Fibroblast of the conjunctiva (primary cell): ENCODE measurements around the gene NAA10.
"Not testable (repeated sequence)": the region's sequence is repeated elsewhere in the genome, so short reads cannot be mapped to it uniquely, and the experiment has no call there.

Experiments
- DNase-seq: peaks from one replicate; pipeline ENCODE4 v3.0.0-alpha.2; 2010; ENCODE audit warnings: low read depth

Gene NAA10

DNA sequence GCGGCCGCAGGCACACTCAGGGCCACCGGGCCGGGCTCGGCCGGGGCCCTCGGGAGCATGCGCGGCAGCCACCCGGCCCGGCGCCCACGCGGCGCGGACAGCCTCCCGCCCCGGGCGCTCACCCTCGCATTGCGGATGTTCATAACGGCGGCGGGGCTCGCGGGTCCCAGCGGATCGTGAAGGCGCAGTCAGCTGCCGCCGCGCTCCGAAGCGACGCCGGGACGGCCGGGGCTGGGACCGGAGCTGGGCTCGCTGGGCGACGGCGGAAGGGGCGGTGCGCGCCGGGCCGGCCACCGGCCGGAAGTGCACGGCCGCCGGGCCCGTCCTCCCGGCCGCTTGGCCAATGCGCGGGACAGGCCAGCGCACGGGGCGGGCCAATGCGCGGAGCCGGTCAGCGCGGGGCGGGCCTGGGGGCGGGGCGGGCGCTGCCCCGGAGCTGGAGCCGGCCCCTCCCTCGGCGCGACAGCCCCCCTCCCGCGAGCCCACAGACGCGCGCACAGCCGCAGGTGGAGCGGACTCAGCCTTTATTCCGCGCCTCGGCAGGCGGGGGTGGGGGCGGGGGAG lies at the start of gene NAA10:
NAA10 (minus strand) TSS at position 276 of the 564 bp plus-strand sequence; CDS start at position 143, 133 bp downstream.
- DNase-seq, result peak; percentile 36

DNA sequence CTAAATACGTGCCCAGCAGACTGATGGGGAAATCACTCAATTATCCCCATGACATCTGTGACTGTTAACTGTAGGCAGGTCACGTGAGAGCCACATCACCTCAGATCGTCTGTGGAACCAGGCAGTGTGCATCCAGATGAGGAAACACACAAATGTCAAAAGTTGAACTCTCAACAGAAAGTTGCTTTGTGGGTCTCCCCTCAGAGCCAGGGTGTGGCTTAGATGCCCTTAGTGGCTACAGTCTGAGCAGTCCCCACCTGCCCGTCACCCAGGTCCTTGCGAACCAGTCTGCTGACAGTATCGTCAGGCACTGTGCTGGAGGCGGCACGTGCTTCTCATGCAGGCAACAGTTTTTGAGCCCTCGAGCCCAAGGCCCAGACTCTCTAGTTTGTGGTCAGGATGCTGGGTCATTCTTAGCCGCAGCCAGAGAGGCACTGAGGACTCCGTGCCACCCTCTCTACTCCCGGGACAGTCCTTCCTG lies 48.5 kb upstream of the NAA10 start:
- no peak for DNase-seq

DNA sequence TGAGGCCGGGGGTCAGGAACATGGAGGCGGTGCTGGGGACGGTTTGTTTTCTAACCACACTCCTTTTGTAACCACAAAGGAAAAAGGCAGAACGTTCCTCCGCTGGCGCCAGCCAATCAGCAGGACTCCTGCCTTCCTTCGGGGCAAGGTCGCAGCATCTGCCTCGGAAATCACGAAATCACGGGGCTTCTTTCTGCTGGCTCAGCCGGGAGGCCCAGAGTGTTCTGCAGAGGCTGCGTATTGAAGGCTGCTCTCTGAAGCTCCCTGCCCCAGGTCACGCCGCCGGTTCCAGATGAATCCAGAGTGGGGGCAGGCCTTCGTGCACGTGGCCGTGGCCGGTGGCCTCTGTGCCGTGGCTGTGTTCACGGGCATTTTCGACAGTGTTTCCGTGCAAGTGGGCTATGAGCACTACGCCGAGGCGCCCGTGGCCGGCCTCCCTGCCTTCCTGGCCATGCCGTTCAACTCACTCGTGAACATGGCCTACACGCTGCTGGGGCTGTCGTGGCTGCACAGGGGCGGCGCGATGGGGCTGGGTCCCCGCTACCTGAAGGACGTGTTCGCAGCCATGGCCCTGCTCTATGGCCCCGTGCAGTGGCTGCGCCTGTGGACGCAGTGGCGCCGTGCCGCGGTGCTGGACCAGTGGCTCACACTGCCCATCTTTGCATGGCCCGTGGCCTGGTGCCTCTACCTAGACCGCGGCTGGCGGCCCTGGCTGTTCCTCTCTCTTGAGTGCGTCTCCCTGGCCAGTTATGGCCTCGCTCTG lies 47.1 kb upstream of the NAA10 start:
- DNase-seq, result no peak

DNA sequence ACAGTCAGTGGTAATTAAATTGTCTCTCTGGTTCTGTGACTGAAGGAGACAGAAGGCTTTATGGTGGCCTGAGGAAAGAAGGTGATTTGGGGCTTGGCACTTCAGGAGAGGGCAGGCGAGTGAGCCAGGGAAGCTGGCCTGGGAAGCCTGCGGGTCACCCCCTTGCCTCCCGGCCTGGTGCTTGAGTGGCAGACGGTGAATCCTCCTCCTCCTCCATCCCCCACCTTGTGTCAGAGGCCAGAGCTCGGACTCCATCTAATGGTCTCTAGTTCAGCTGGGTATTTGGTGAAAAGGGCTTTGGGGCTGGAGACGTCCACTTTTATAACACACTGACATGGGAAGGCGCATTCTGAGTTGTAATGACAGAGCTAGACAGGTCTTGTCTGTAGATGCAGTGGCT lies 46.4 kb upstream of the NAA10 start:
- no peak for DNase-seq

DNA sequence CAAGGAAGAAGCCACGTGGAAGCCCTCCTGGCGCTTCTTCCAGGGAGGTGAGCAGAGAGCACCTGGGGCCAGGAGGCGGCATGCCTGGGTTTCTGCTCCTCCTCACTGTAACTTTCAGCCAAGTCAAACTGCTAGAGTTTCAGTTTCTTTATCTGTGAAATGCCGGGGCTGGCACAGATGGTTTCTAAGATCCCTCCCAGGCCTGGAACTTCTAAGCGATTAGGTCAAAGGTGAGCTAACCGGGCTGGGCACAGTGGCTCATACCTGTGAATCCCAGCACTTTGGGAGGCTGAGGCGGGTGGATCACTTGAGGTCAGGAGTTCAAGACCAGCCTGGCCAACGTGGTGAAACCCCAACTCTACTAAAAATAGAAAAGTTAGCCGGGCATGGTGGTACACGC lies 45.6 kb upstream of the NAA10 start:
- DNase-seq, result not testable (repeated sequence)

DNA sequence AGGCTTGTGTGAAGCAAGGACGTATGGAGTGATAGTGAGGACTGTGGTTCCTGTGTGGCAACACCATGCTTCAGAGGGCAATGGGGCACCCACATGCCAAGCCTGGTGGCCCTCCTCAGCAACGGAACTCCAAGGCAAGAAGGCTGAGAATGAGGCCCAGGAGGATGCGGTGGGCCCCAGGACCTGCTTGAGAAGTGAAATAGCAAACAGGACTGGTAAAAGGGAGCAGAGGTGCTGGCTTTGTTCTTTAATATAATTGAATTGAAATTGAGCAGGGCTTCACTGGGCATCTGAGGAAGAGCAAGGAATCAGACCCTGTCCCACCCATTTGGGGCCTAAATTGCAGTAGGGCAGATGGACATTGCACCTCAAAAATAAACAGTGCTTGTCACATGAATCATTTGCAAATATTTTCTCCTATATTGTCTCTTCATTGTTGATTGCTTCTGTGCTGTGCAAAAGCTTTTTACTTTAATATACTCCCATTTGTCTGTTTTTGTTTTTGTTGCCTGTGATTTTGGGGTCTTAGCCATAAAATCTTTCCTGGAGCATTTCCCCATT lies 40.0 kb upstream of the NAA10 start:
- DNase-seq, result no peak

DNA sequence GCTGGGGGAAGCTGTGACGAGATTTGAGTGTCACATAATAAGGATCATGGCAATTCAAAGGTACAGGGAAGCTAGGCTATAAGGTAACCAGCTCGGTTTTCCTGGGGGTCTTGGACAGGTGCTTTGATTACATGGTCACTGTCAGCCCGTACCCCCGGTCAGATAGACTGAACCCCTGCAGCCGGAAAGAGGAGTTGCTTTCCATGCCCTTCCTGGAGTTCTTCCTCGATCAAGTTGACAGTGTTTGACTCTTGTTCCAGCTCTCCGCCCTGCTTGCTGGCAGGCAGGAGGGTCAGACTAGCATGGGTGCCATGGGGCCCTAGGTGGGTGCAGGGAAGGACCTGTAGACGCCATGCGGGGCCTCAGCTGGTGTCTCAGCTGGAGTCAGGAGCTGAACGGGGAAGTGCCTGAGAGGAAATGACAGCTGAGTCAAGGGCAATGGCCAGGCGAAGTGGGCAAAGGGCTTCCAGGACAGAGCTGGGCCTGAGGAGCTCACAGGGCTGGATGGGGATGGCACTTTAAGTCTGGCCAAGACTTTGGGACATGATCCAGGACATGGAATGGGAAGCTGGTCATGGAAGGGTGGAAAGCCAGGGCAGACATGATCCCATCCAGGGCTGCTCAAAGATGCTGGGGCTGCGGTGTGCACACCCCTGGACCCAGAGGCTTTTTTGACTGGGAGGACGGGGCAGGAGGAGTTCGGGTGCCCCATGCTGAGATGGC lies 39.3 kb upstream of the NAA10 start:
- DNase-seq, result no peak

DNA sequence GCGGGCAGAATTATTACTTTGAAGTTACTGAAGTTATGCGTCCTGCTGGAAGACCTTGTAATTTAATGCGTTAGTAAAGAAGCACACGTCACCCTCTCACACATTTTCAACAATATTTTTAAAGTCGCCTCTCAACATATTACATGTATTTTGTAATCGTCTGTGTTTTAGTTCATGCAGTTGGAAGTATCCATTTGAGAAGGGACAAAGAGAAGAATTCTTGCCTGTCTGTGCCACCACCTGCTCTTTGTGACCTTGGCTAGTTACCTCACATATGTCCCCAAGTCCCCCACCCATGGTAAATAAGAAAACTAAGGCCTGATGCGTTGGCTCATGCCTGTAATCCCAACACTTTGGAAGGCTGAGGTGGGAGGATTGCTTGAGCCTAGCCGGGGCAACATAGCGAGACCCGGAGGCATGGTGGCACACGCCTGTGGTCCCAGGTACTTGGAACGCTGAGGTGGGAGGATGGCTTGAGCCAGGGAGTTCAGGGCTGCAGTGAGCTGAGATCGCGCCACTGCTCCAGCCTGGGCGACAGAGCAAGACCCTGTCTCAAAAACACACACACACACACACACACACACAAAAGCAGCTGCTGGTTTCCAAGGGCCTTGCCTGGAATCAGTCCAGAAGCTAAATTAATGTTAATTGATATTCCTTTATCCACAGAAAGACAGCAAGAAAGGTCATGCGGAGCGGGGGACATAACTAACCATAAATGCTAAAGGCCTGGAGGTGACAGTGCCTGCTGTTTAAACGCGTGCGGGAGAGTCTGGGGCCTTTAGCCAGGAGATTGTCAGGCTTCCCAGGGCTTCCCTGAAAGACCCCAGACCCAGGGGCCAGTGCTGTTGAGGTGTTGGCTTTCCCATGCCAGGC lies 38.5 kb upstream of the NAA10 start:
- no peak for DNase-seq

DNA sequence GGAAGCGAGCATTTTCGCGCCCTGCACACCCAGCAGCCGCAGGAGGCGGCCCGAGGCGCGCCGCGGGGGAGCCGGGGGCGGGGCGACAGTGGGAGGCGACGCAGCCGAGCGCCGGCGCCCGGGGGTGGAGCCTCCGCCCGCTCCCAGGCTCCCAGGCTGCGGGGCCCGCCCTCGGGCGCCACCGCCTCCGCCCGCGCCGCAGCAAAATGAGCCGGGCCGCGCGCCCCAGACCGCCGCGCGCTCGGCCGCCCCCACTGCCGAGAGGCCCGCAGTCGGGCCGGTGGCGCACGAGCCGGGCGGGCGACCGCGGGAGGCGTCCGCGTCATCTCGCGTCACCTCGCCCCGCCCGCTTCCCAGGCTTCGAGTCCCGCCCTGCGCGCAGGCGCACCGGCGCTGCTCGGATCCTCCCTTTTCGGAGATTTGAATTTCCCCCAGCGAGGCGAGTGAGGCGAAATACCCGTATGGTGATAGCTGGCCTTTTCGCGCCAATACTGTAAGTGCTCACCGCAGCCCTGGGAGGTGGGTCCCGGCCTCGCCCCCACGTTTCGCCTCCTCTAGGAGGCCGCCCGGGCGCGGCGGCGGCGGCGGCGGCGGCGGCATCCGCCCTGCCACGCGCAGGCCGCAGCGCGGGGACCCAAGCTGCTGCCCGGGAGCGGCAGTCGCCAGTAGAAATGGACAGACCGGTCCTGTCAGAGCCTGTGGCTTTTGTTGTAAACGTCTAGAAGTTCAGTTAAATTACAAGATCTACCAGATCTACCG lies 37.7 kb upstream of the NAA10 start, which contains the start of gene TMEM187:
TMEM187 (plus strand) TSS at position 387 of the 759 bp plus-strand sequence. CDS start 9,309 bp downstream, outside the sequence.
- peak; percentile 78 for DNase-seq

DNA sequence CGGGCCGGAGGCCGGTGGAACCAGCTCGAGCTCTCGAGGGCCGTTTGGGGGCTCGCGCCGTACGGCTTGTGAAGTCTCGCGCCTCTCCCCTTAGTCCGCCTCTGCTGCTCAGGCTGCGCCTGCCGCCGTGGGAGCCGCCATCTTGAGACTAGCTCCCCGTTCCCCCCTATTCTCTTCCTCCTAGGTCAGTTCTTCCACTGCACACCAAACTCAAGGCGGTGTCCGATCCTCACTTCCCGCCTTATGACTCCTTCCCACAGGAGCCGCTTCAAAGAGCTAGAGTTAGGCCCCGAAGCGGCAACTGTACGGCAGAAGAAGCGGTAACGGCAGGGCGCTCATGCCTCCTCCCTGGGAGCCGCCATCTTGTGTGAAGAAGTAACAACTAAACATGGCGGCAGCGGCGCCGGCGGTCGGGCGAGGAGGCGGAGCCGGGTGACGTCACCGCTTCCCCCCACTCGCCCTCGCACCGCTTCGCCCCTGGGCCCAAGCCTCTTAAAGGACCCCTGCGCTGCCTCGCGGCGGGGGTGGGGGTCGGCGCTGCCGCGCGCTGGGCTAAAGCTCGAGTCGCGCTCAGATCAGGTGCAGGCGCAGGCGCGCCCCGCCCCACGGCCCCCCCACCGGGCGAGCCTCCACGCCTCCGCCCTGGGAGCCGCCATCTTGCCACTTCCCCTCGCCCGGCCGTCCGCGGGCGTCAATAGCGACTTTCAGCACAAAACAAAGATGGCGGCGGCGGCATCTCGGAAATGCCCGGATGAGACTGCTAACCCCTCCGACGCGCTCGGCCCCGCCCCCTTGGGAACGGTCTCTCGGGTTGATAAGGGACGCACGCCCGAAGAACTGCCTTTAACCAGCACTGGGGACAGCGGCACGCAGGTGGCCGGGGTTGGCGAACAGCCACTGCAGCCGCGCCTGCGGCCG lies 36.9 kb upstream of the NAA10 start, which contains the start of gene HCFC1:
HCFC1 (minus strand) TSS at position 369 of the 918 bp plus-strand sequence. CDS start 978 bp downstream, outside the sequence.
- DNase-seq, result peak; percentile 83

DNA sequence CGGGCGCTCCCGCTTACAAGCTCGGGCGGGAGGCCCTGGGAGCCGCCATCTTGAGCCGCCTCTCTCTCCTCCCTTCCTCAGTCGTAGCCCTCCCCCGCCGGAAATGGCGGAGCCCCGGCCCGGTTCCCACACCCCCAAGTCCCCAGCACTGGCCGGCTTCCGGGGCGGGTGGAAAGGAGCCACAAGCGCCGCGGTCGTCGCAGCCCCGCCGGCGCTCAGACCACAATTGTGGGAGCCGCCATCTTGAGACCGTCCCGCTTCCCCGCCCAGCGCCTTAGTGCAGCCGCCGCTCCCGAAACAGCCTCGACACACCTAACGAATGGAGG lies 36.2 kb upstream of the NAA10 start:
- DNase-seq, result peak; percentile 84

DNA sequence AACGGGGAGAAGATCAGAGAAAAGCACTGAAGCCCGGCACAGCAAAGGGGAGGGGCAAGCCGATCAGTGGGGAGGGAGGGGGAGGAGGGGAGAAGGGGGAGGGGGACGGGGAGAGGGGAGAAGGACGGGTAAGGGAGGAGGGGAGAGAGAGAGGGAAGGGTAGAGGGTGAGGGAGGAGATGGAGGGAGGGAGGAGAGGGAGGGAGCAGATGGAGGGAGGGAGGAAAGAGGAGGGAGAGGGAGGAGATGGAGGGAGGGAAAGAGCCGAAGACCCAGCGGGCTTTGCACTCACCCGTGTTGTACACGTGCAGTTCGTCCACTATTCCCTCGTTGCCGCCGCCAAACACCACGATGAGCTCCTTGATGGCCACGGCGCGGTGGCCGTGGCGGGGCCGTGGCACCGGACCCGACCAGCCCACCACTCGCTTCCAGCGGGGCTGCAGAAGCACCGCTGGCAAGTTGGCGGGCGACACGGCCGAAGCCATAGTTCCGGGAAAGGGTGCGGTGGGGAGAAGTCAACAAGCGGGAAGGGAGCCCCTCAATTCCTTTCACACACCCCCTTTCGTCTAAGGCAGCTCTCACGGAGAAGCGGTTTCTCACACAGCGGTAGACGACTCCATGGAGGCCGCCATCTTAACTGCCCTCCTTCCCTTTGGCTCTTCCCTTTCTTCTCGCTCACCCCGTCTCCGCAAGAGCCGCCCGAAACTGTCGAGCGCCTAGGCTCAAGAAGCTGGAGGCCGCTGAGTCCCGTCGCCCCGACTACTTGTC lies 35.7 kb upstream of the NAA10 start:
- peak; percentile 77 for DNase-seq

DNA sequence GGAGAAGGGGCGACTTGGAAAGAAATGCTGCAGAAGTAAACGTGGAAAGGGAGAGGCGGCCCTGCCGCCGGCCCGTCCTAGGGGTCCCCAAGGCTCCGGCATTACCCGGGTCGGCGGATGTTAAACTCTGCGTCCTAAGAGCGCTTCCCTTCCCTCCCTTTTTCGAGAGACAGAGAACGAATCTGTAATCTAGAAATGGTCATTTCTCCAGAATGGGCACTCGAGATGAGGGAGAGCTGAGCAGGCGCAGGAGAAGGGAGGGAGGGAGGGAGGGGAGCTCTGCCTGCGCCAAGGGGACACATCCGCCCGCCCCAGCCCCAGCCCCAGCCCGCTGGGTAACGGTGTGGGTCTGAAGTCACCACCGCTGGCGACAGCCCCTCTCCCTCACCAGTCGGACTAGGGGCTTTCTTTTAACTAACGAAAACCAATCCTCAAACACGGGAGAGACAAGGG lies 35.1 kb upstream of the NAA10 start:
- no peak for DNase-seq

DNA sequence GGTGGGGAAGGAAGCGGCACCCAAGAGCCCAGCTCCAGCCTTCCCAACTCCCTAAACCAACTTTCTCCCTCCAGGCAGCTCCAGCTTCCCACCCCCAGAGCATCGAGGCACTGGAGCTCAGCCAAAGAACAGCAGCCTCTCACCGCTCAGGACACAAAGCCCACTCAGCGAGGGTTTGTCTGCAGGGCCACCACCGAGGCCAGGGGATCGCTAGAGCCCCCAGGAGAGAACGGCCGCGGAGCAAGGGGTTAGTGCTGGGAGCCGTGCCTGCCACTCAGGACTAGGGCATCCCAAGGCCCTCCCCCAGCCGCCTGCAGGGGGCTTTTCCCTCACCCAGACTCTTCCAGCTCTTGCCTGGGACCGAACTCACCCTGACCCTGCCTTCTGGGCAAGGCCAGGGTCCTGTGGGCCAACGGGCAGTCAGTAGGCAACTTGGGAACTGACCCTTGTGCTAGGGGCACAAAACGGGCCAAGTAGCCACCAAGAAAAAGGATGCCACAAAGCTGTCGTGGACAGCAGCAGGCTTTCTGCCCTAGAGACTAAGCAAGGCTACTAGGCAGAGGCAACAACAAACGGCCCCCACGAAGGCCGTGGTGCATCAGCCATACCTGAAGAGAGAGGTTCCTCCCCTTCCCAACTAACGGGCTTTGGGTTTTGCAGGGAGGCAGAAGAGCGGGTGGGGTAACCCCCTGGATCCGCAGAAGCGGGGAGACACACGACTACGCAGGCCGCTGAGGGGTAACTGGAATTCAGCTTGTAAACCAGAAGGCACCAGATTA lies 34.5 kb upstream of the NAA10 start:
- DNase-seq, result no peak

DNA sequence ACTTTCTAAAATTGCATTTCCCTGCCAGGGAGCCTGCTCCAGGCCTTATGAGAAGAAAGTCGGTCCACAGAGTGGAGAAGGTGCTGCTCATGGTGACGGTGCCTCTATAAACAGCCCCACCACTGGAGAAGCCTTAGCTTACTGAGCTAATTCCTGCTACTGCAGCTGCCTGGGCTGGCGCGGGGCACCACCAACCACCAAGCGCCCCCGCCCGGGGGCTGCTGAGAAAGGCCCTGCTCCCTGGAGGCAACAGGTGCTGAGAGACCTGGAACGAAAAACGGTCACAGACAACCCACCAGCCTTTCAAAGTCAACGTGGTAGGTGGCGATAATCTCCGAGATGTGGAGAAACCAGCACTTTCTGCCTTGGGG lies 33.9 kb upstream of the NAA10 start:
- no peak for DNase-seq

DNA sequence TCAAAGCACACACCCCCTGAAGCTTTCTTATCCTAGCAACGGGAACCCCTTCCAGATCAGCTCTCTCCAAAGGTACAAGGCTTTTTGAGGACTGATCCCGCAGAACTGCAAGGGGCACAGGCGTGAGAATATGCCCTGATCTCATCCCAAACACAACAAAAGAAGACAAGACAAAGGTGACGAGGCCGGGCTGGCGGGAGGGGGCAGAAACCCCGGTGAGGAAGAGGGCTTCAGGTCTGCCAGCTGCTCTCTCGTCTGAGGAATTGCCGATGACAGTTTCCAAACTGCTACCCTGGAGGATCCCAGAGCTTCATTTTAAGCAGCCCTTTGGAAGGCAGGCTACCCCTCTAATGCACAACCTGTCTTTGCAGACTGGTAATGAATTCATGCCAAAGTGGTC lies 33.4 kb upstream of the NAA10 start:
- DNase-seq, result no peak

DNA sequence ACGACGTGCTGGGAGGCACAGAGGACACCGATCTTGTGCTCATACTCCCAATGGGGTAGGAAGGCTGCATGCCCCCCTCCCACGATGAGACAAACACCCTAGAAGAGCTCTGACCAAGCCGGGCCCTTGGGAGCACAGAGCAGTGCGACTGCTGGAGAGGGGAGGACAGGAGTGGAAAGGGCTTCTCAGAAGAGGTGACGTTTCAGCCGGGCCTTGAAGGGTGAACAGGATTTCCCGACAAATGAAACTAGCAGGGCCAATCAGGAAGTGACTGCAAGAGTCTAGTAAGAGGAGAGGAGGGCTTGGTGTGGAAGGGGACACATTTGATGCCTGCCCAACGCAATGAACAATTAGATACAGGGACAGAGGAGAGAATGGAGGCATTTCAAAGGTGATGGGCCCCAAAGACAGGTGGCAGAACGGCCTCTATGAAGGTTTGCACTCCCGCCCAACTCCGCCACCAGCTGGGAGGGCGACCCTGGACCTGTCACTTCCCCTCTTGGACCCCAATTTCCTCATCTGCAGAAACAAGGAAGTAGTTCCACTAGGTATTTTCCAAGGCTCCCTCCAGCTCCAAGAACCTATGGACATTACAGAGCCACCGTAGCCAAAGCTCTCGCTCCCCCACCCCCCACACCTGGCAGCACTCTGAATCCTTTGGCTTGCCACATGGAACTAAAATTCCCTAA lies 32.8 kb upstream of the NAA10 start:
- no peak for DNase-seq
